ENCODE results near the gene TM9SF1.
"Not testable (repeated sequence)": the region's sequence is repeated elsewhere in the genome, so short reads cannot be mapped to it uniquely, and the experiment has no call there.

DNA sequence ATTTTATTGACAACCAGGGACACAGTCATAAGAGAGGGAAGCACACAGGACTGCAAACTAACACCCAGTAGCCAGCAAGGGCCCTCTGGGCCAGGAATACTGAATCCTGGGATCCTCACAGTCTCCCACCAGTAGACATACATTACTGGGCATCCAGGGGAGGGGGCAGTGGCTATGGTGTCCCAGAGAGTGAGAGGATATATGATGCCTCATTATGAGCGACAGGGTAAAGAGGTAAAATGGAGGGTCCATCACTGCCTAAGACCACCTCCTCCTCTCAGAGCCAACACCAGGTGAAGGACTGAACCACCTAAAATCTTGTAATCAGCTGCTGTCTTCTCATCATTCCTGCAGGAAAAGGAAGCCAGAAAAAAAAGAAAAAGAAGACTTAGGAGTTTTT lies 21.6 kb upstream of the TM9SF1 start:
- TF ChIP-seq FOXK2 (IDR thresholded peaks at IDR 0.05); ARNT (IDR thresholded peaks at IDR 0.05); SUZ12 (IDR thresholded peaks at IDR 0.05); CTBP1 (IDR thresholded peaks at IDR 0.05; ENCODE audit: borderline replicate concordance): not testable (repeated sequence)
